Measurements from ENCODE around the gene ARHGDIG.
"Not testable (repeated sequence)": the region's sequence is repeated elsewhere in the genome, so short reads cannot be mapped to it uniquely, and the experiment has no call there.

Gene ARHGDIG

GRCh38 chr16:330741-331140 lies 50.4 kb downstream of the ARHGDIG start:
- no peak for DNase-seq (ENCODE audit: low spot score)

GRCh38 chr16:331181-331814 lies 50.9 kb downstream of the ARHGDIG start:
- DNase-seq (ENCODE audit: low spot score), result not testable (repeated sequence)

Data from ecto neural progenitor cell (in vitro differentiated cells).